GM06990 (cell line): Measurements from ENCODE around the gene NTSR1.

Experiments used
- DNase-seq: peaks from one replicate; pipeline ENCODE4 v3.0.0-alpha.2; 2011; ENCODE audit not compliant: insufficient read length; ENCODE audit errors: extremely low read depth
- H3K27me3 ChIP-seq: replicated peaks from 2 replicates; pipeline ENCODE4 v1.6.0; 2011; ENCODE audit warnings: low read length; ENCODE audit not compliant: control insufficient read depth, insufficient read depth
- H3K36me3 ChIP-seq: 2 replicates; pipeline ENCODE4 v1.5.1; 2011; ENCODE audit warnings: low read length; ENCODE audit not compliant: control insufficient read depth, insufficient read depth
- H3K4me3 ChIP-seq: replicated peaks from 2 replicates; pipeline ENCODE4 v1.5.1; 2011; ENCODE audit warnings: low read depth, mild to moderate bottlenecking, control low read depth, low read length
- CTCF ChIP-seq: IDR thresholded peaks from 2 replicates; pipeline ENCODE4 v1.5.1; 2011; ENCODE audit warnings: low read length, control low read depth, mild to moderate bottlenecking, inconsistent platforms; ENCODE audit not compliant: insufficient read depth, poor library complexity, severe bottlenecking

The NTSR1 gene

GRCh38 chr20:62719250-62719935 lies 10.8 kb downstream of the NTSR1 start:
- H3K4me3 ChIP-seq = no peak overlapping the region
- DNase-seq = no peak
- no peak for TF ChIP-seq CTCF
- H3K36me3 ChIP-seq = no peaks in the 10 kb centered on the region
- H3K27me3 ChIP-seq = no peaks in the 10 kb centered on the region; the same call in 1 of the 2 replicates

- no peak for TF ChIP-seq CTCF
- Histone ChIP-seq H3K4me3 (no peak overlapping the region), H3K36me3 (no peaks in the 10 kb centered on the region), H3K27me3 (no peaks in the 10 kb centered on the region; the same call in 1 of the 2 replicates)
- no peak for DNase-seq
Measured at GRCh38 chr20:62721511-62722370, 13.1 kb downstream of the NTSR1 start.

- Histone ChIP-seq H3K27me3 (no peaks in the 10 kb centered on the region; the same call in 1 of the 2 replicates), H3K4me3 (no peak overlapping the region), H3K36me3 (no peaks in the 10 kb centered on the region)
- no peak for DNase-seq
- TF ChIP-seq CTCF = no peak
Measured at GRCh38 chr20:62722627-62723026, 14.0 kb downstream of the NTSR1 start.

GRCh38 chr20:62723351-62723750 lies 14.7 kb downstream of the NTSR1 start:
- no peaks in the 10 kb centered on the region; the same call in 1 of the 2 replicates for H3K27me3 ChIP-seq
- no peaks in the 10 kb centered on the region for H3K36me3 ChIP-seq
- no peak for TF ChIP-seq CTCF
- H3K4me3 ChIP-seq = no peak overlapping the region
- no peak for DNase-seq

- DNase-seq = no peak
- Histone ChIP-seq H3K27me3 (no peaks in the 10 kb centered on the region; the same call in 1 of the 2 replicates), H3K36me3 (no peaks in the 10 kb centered on the region), H3K4me3 (no peak overlapping the region)
- no peak for TF ChIP-seq CTCF
Measured at GRCh38 chr20:62723768-62724450, 15.3 kb downstream of the NTSR1 start.
